Measurements from ENCODE around the gene ADCY9. TPM values are rescaled to one million over a fixed set of nuclear protein-coding genes. Genes with fewer than 3 reads are reported as not detected.
A peak's percentile ranks its signal among the peaks of the same experiment; 100 is the strongest.

ADCY9 gene
- total RNA-seq, 1 experiment from 2014 or later = 7.1 TPM

DNA sequence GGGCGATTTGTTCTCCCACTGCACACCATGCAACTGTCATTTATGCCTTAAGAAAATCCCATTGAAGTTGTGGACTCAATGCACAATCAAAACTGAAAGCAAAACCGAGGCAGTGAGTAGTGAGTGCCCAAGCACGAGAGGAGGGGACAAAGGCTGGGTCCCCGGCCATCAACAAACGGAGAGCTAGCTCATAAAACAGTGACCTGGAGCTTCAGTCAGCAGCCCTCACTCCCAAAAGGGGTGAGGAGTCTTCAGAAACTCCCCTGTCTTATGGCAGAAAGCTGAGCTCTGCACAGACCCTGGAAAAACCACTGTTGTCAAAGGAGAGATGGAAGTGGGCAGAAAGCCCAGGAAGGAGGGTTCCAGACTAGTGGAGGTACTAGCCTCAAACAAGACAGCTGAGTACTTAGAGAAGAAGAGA, 96.9 kb downstream of the ADCY9 start:
- no TSS peak for BruUV-seq (replicated peaks)
- H3K27ac Mint-ChIP-seq (ENCODE audit: unreplicated experiment) = no peak overlapping the region
- CTCF ChIA-PET = interaction anchor here (0.7 kb wide), 1 partner anchor 234 kb away, joined by 4 read pairs; no protein-coding TSS in a partner anchor
- TF ChIP-seq, protein P1, sequence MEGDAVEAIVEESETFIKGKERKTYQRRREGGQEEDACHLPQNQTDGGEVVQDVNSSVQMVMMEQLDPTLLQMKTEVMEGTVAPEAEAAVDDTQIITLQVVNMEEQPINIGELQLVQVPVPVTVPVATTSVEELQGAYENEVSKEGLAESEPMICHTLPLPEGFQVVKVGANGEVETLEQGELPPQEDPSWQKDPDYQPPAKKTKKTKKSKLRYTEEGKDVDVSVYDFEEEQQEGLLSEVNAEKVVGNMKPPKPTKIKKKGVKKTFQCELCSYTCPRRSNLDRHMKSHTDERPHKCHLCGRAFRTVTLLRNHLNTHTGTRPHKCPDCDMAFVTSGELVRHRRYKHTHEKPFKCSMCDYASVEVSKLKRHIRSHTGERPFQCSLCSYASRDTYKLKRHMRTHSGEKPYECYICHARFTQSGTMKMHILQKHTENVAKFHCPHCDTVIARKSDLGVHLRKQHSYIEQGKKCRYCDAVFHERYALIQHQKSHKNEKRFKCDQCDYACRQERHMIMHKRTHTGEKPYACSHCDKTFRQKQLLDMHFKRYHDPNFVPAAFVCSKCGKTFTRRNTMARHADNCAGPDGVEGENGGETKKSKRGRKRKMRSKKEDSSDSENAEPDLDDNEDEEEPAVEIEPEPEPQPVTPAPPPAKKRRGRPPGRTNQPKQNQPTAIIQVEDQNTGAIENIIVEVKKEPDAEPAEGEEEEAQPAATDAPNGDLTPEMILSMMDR (IDR thresholded peaks at IDR 0.05; ENCODE audit: unreplicated experiment) = no peak
- intact Hi-C loops (cut with micrococcal nuclease; ENCODE audit: unreplicated experiment) = loop anchor here (5.0 kb wide), 1 partner anchor 33 kb away; no protein-coding TSS in a partner anchor
- peak overlapping the region; percentile 30 for H3K4me3 Mint-ChIP-seq (ENCODE audit: low read depth, unreplicated experiment)
- H3K27me3 Mint-ChIP-seq (ENCODE audit: unreplicated experiment) = no peaks in the 10 kb centered on the region
- DNase-seq = peak; percentile 16
- peaks cover 47% of the 10 kb centered on the region for H3K4me1 Mint-ChIP-seq (ENCODE audit: low read depth, unreplicated experiment)
- H3K36me3 Mint-ChIP-seq (ENCODE audit: insufficient read depth, unreplicated experiment) = peaks cover 6% of the 10 kb centered on the region
- H3K9me3 Mint-ChIP-seq (ENCODE audit: low read depth, unreplicated experiment) = no peaks in the 10 kb centered on the region

DNA sequence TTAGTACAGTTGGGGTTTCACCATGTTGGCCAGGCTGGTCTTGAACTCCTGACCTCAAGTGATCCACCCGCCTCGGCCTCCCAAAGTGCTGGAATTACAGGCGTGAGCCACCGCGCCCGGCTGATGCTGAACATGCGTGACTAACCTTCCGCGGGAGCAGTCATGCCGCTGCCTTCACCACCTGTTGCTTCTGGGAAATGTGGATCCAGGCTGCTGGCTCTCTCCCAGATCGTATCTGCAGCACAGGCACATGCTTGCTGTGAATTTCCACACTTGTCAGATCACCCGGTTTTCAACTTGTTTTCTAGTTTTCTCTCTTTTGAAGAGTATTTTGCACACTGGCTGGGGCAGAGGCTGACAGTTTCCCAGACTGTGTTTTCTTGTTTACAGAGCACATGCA, 97.9 kb downstream of the ADCY9 start:
- Mint-ChIP-seq H3K4me1 (ENCODE audit: low read depth, unreplicated experiment) (peaks cover 54% of the 10 kb centered on the region), H3K27me3 (ENCODE audit: unreplicated experiment) (no peaks in the 10 kb centered on the region), H3K4me3 (ENCODE audit: low read depth, unreplicated experiment) (no peak overlapping the region), H3K27ac (ENCODE audit: unreplicated experiment) (no peak overlapping the region), H3K36me3 (ENCODE audit: insufficient read depth, unreplicated experiment) (peaks cover 6% of the 10 kb centered on the region), H3K9me3 (ENCODE audit: low read depth, unreplicated experiment) (no peaks in the 10 kb centered on the region)
- DNase-seq = no peak
- TF ChIP-seq, protein P1 (IDR thresholded peaks at IDR 0.05; ENCODE audit: unreplicated experiment) = no peak
- BruUV-seq (replicated peaks) = no TSS peak
- CTCF ChIA-PET = no interaction called here
- intact Hi-C loops (cut with micrococcal nuclease; ENCODE audit: unreplicated experiment) = loop anchor here (5.0 kb wide), 1 partner anchor 34 kb away; no protein-coding TSS in a partner anchor

DNA sequence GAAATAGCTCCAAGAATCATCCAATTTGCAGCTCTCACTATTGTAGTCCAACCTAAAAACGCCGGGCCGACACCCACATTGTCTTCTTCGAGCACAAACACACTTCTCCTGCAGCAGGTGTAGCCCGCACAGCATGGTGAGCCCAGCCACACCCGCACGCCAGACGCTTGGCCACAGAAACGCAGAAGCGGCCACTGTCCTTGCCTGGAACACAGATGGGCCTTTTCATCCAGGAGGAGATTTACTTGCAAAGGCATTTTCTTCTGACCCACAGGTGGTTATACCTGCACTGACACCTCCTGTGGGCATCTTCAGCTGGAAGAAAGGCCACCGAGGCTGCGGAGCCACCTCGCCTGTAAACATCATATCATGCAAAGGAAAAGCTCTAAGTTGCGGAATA, 98.4 kb downstream of the ADCY9 start:
- Mint-ChIP-seq H3K27ac (ENCODE audit: unreplicated experiment) (no peak overlapping the region), H3K4me1 (ENCODE audit: low read depth, unreplicated experiment) (peaks cover 60% of the 10 kb centered on the region), H3K9me3 (ENCODE audit: low read depth, unreplicated experiment) (no peaks in the 10 kb centered on the region), H3K27me3 (ENCODE audit: unreplicated experiment) (no peaks in the 10 kb centered on the region), H3K4me3 (ENCODE audit: low read depth, unreplicated experiment) (no peak overlapping the region), H3K36me3 (ENCODE audit: insufficient read depth, unreplicated experiment) (peaks cover 6% of the 10 kb centered on the region)
- CTCF ChIA-PET = interaction anchor here (0.7 kb wide), 2 partner anchors 84 to 293 kb away, joined by 3 to 4 read pairs; no protein-coding TSS in a partner anchor
- DNase-seq = no peak
- TF ChIP-seq, protein P1 (IDR thresholded peaks at IDR 0.05; ENCODE audit: unreplicated experiment) = no peak
- intact Hi-C loops (cut with micrococcal nuclease; ENCODE audit: unreplicated experiment) = loop anchor here (5.0 kb wide), 1 partner anchor 34 kb away; no protein-coding TSS in a partner anchor
- BruUV-seq (replicated peaks) = no TSS peak

DNA sequence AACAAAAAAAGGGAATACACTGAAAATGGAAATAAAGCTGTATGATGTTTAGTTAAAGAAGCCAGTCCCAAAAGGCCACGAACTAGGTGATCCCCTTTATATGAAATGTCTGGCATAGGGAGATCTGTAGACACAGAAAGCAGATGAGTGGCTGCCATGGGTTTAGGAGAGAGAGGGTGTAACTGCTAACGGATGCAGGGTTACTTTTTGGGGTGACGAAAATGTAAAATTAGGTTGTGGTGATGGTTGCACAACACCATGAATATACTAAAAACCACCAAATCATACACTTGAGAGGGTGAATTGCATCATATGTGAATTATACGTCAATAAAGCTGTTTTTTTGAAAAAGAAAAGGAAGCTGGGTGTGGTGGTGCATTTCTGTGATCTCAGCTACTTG, 99.6 kb downstream of the ADCY9 start:
- no peaks in the 10 kb centered on the region for H3K9me3 Mint-ChIP-seq (ENCODE audit: low read depth, unreplicated experiment)
- H3K36me3 Mint-ChIP-seq (ENCODE audit: insufficient read depth, unreplicated experiment) = peaks cover 6% of the 10 kb centered on the region
- intact Hi-C loops (cut with micrococcal nuclease; ENCODE audit: unreplicated experiment) = loop anchor here (5.0 kb wide), 1 partner anchor 36 kb away; no protein-coding TSS in a partner anchor
- H3K27ac Mint-ChIP-seq (ENCODE audit: unreplicated experiment) = no peak overlapping the region
- no peaks in the 10 kb centered on the region for H3K27me3 Mint-ChIP-seq (ENCODE audit: unreplicated experiment)
- H3K4me1 Mint-ChIP-seq (ENCODE audit: low read depth, unreplicated experiment) = peaks cover 67% of the 10 kb centered on the region
- BruUV-seq (replicated peaks) = no TSS peak
- TF ChIP-seq, protein P1 (IDR thresholded peaks at IDR 0.05; ENCODE audit: unreplicated experiment) = no peak
- no peak overlapping the region for H3K4me3 Mint-ChIP-seq (ENCODE audit: low read depth, unreplicated experiment)
- no peak for DNase-seq
- CTCF ChIA-PET = no interaction called here
